GM18507 (cell line): ENCODE results near the gene TIFAB.

Source experiments
- DNase-seq: peaks from one replicate; pipeline ENCODE4 v3.0.0; 2011; ENCODE audit warnings: low read depth; ENCODE audit not compliant: insufficient read length; ENCODE audit errors: extremely low spot score
- FAIRE-seq: peaks from 2 replicates; lab custom pipeline; 2011; peaks lifted over from hg19 to GRCh38; lab: Jason Lieb, UNC

Gene TIFAB

DNA sequence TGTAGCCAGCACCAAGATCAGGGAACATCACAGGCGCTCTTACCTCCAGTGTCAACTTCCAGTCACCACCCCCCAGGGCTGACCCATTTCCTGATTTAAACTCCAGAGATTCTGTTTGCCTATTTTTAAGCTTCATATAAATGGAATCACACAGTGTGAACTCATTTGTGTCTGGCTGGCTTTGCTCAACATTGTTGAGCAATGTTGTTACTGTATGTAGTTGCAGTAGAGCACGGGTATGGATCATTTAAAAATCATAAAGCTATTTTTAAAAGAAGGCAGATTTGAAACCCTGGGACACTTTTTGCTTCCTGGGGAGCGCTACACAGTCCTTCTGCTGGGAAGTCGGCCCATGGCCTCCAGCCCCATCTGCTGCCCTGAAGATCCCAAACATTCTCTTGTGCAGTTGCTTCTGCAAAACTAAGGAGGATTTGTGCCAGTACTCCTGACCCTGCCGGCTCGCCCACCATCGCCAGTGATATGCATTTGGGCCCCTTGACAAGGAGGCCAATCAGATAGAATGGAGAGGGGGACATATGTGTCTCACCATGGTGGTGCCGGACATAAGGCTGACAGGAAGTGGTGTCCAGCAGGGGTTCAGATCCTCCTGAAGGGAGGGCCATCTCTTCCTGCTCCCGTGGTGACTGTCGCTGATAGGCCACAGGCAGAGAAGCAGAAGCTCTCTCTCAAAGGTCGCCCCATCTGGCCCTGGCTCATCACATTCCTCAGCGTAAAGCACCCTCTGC, 18.3 kb downstream of the TIFAB start:
- DNase-seq (no peak), FAIRE-seq (no peak)

GRCh38 chr5:135432113-135432512, 20.0 kb downstream of the TIFAB start:
- no peak for FAIRE-seq
- DNase-seq = no peak

DNA sequence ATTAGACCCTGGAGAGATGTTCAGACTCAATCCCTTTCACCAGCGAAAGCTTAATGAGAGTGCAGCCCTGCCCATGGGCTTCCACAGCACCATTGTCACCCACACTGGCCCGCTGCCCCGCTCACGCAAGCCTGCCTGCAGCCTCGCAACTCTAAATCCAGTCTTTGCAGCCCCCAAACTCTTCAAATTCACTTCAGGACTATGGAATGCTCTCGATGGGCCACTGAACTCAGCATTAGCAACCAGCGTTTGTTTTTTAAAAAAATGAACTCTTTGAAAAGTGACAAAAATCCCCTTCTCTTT, 22.1 kb downstream of the TIFAB start:
- FAIRE-seq (no peak), DNase-seq (no peak)

GRCh38 chr5:135429301-135430134, 22.6 kb downstream of the TIFAB start:
- FAIRE-seq = no peak
- DNase-seq = no peak

DNA sequence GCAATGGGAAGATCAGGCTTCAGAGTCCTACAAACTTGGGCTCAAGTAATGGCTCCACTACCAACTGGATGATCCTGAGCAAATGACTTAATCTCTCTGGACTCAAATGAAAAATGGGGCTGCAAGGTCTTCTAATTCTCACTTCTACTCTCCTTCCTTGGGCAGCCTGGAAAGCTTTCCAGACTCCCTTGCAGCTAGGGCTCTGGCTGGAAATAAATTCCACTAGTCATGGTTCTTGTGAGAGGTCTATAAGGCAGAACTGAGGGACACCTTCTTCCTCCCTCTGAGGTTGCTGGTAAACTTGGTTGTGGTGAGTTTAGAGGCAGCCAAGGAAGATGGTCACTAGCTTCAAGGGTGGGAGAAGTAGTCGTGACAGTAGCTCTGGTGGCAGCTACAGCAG, 23.6 kb downstream of the TIFAB start:
- FAIRE-seq (no peak), DNase-seq (no peak)

DNA sequence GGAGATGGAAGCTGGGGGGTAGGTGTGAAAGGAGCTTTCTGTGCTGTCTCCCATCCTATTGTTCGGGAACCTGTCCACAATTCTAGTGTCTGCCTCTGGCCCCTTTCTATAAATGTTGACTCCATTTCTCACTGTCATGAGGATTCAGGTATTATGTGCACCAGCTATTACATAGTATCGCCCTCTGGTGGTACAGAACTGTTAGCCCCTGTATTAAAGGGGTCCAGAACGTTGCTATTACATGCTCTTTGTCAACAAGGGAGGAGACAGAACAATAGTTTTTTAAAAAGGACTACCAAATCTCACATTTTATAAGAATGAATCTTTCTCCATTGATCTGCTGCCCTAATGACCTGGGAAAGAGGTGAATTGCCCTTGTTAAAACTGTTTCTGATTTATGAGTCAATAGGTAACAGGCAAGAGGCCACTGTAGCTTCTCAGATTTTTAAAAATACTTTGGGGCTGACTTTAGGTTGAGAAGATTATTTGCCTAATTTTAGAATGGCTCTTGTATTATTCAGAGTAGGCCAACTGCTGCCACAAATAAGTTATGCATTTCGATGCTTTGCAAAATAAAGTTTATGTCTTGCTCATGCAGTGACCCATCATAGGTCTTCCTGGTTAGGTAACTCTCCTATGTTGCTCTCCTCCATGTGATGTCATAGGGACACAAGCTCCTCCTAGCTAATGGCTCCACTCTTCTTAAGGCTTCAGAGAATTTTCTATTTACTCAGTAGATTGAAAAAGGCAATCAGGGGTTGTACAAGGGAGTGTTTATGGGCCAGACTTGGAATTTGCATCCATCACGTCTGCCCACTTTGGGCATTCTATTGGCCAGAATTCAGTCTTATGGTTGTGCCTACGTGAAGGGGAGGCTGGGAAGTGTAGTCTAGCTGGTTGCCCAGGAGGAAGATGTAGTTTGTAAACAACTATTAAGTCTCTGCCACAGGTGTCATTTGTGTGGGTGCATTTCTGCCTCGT, 25.8 kb downstream of the TIFAB start:
- DNase-seq = no peak
- peak; percentile 60 for FAIRE-seq

- DNase-seq (no peak), FAIRE-seq (no peak)
Observed at GRCh38 chr5:135425641-135426040, 26.5 kb downstream of the TIFAB start.

GRCh38 chr5:135423846-135424168, 28.3 kb downstream of the TIFAB start:
- DNase-seq = no peak
- FAIRE-seq = no peak

- DNase-seq (no peak), FAIRE-seq (no peak)
Observed at GRCh38 chr5:135423146-135423845, 28.9 kb downstream of the TIFAB start.

- no peak for FAIRE-seq
- DNase-seq = no peak
Observed at GRCh38 chr5:135422419-135422818, 29.7 kb downstream of the TIFAB start.

- DNase-seq (no peak), FAIRE-seq (no peak)
Observed at GRCh38 chr5:135417083-135417482, 35.1 kb downstream of the TIFAB start.

DNA sequence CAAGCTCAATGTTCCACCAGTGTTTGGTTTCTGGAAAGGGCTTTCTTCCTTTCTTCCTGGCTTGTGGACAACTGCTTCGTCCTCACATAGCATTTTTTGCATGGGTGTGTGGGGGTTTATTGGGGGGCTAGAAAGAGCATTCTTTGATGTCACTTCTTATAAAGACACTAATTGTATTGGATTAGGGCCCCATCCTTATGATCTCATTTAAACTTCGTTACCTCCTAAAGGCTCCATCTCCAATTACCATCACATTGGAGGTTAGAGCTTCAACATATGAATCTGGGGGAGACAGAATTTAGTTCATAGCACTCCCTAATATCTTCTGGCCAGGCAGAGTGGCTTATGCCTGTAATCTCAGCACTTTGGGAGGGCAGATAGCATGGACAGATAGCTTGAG, 47.1 kb downstream of the TIFAB start:
- no peak for FAIRE-seq
- no peak for DNase-seq

- DNase-seq (no peak), FAIRE-seq (no peak)
Observed at GRCh38 chr5:135402031-135402430, 50.1 kb downstream of the TIFAB start.

DNA sequence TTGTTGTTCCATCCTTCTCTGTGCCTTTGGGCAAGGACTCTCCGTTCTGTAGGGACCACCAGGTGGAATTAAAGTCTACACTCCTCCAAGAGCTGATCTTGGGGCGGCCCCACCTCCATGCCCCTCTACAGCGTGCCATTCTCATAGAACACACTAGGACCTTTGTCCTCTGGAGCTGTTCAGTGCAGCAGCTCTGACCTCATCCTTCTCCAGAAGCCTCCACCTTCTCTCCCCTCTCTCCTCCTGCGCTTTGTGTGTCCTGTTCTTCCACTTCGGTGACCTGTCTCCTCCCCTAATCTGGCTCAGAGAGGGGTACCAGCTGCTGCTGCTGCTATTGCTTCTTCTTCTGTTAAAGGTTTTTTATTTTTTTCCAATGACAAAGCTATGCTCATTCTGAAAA, 51.3 kb downstream of the TIFAB start:
- DNase-seq = no peak
- FAIRE-seq = no peak

GRCh38 chr5:135399794-135400542, 52.2 kb downstream of the TIFAB start:
- DNase-seq = no peak

GRCh38 chr5:135398855-135399793, 53.0 kb downstream of the TIFAB start, which contains the start of gene MACROH2A1:
TSS of gene MACROH2A1 (minus strand) at chr5:135399231. CDS start at chr5:135389093, 10,138 bp downstream.
- peak; percentile 70 for FAIRE-seq
- DNase-seq = peak; percentile 77

More at GRCh38 chr5:135399794-135400542, 52.2 kb downstream of the TIFAB start:
- FAIRE-seq = no peak

- DNase-seq = peak; percentile 30
- peak; percentile 67 for FAIRE-seq
Observed at GRCh38 chr5:135398160-135398854, 53.8 kb downstream of the TIFAB start.
